Activated CD4-positive, alpha-beta T cell treated with anti-CD3 and anti-CD28 coated beads for 24 hours (primary cell): ENCODE results near the gene CD3E.
A peak's percentile ranks its signal among the peaks of the same experiment; 100 is the strongest.

Experiments used
- DNase-seq, 2 donors: peaks; one replicate each; pipeline ENCODE4 v3.0.0-alpha.2; 2020; ENCODE audit warnings: low read depth in 2 of 2

CD3E gene

GRCh38 chr11:118304568-118305248 is at the start of gene CD3E:
CD3E (plus strand) TSS chr11:118304730; CDS start chr11:118304953, 223 bp downstream.
- peak in 1 of 2 donors; percentile 54 for DNase-seq

- no peak for DNase-seq
Observed at GRCh38 chr11:118258410-118258809, 46.1 kb upstream of the CD3E start.

- DNase-seq, result no peak
Observed at GRCh38 chr11:118259138-118259537, 45.4 kb upstream of the CD3E start.

- no peak for DNase-seq
Observed at GRCh38 chr11:118260353-118260752, 44.2 kb upstream of the CD3E start.

- no peak for DNase-seq
Observed at GRCh38 chr11:118263112-118263511, 41.4 kb upstream of the CD3E start.

GRCh38 chr11:118263695-118264568 is 40.6 kb upstream of the CD3E start, which contains the start of gene MPZL2:
MPZL2 (minus strand) TSS chr11:118264297; CDS start chr11:118264153, 144 bp downstream.
- peak in 1 of 2 donors; percentile 30 for DNase-seq

- no peak for DNase-seq
Observed at GRCh38 chr11:118264569-118265465, 39.7 kb upstream of the CD3E start.

GRCh38 chr11:118265954-118266353 is 38.6 kb upstream of the CD3E start:
- no peak for DNase-seq

- no peak for DNase-seq
Observed at GRCh38 chr11:118267486-118267885, 37.0 kb upstream of the CD3E start.

GRCh38 chr11:118272001-118272400 is 32.5 kb upstream of the CD3E start:
- DNase-seq, result no peak

GRCh38 chr11:118274186-118274585 is 30.3 kb upstream of the CD3E start:
- DNase-seq, result no peak

- DNase-seq, result no peak
Observed at GRCh38 chr11:118275176-118275575, 29.4 kb upstream of the CD3E start.

GRCh38 chr11:118276422-118276821 is 28.1 kb upstream of the CD3E start:
- no peak for DNase-seq

- no peak for DNase-seq
Observed at GRCh38 chr11:118277312-118277711, 27.2 kb upstream of the CD3E start.

GRCh38 chr11:118281284-118281683 is 23.2 kb upstream of the CD3E start:
- no peak for DNase-seq

GRCh38 chr11:118282606-118283005 is 21.9 kb upstream of the CD3E start:
- DNase-seq, result no peak

- no peak for DNase-seq
Observed at GRCh38 chr11:118283037-118283636, 21.4 kb upstream of the CD3E start.

- no peak for DNase-seq
Observed at GRCh38 chr11:118283756-118284350, 20.7 kb upstream of the CD3E start.

- no peak for DNase-seq
Observed at GRCh38 chr11:118286545-118286944, 18.0 kb upstream of the CD3E start.

- no peak for DNase-seq
Observed at GRCh38 chr11:118287006-118287405, 17.5 kb upstream of the CD3E start.

GRCh38 chr11:118289401-118289800 is 15.1 kb upstream of the CD3E start:
- DNase-seq, result no peak
